ENCODE results near the gene POLR1E.
"Not testable (repeated sequence)": the region's sequence is repeated elsewhere in the genome, so short reads cannot be mapped to it uniquely, and the experiment has no call there.

Gene POLR1E

GRCh38 chr9:37465249-37466036 lies 20.3 kb upstream of the POLR1E start, which contains the start of gene ZBTB5:
Gene ZBTB5, minus strand, starts transcription at chr9:37465450. Its CDS starts 22,899 bp downstream, at chr9:37442551.
- DNase-seq: peak; percentile 100

- peak; percentile 86 for DNase-seq
Observed at GRCh38 chr9:37466037-37466709, 19.6 kb upstream of the POLR1E start.

- DNase-seq: not testable (repeated sequence)
Observed at GRCh38 chr9:37467530-37467929, 18.2 kb upstream of the POLR1E start.

- DNase-seq: no peak
Observed at GRCh38 chr9:37468620-37469019, 17.1 kb upstream of the POLR1E start.

GRCh38 chr9:37471942-37472684 lies 13.6 kb upstream of the POLR1E start:
- DNase-seq: peak; percentile 99

- DNase-seq: not testable (repeated sequence)
Observed at GRCh38 chr9:37473982-37474381, 11.8 kb upstream of the POLR1E start.

GRCh38 chr9:37474438-37474837 lies 11.3 kb upstream of the POLR1E start:
- DNase-seq: no peak

- DNase-seq: no peak
Observed at GRCh38 chr9:37476930-37477329, 8.8 kb upstream of the POLR1E start.

- peak; percentile 30 for DNase-seq
Observed at GRCh38 chr9:37477443-37477842, 8.3 kb upstream of the POLR1E start.

- not testable (repeated sequence) for DNase-seq
Observed at GRCh38 chr9:37477987-37478619, 7.6 kb upstream of the POLR1E start.

GRCh38 chr9:37480759-37481158 lies 5.0 kb upstream of the POLR1E start:
- DNase-seq: no peak

GRCh38 chr9:37486256-37486615 lies 488 bp downstream of the POLR1E start:
- DNase-seq: no peak

GRCh38 chr9:37486616-37487548 lies 1.1 kb downstream of the POLR1E start:
- DNase-seq: peak; percentile 88

GRCh38 chr9:37491939-37492338 lies 6.2 kb downstream of the POLR1E start:
- no peak for DNase-seq

- DNase-seq: no peak
Observed at GRCh38 chr9:37495571-37495970, 9.8 kb downstream of the POLR1E start.

- no peak for DNase-seq
Observed at GRCh38 chr9:37496020-37496419, 10.3 kb downstream of the POLR1E start.

GRCh38 chr9:37497320-37497719 lies 11.6 kb downstream of the POLR1E start:
- no peak for DNase-seq

GRCh38 chr9:37498457-37498856 lies 12.7 kb downstream of the POLR1E start:
- no peak for DNase-seq

GRCh38 chr9:37499297-37499696 lies 13.5 kb downstream of the POLR1E start:
- DNase-seq: no peak

GRCh38 chr9:37501957-37502596 lies 16.3 kb downstream of the POLR1E start:
- no peak for DNase-seq

- no peak for DNase-seq
Observed at GRCh38 chr9:37503736-37504135, 18.0 kb downstream of the POLR1E start.
